OCI-LY7 (cell line): Measurements from ENCODE around the gene CLCA1. TPM values are rescaled to one million over a fixed set of nuclear protein-coding genes. Genes with fewer than 3 reads are reported as not detected.
A peak's percentile ranks its signal among the peaks of the same experiment; 100 is the strongest.
"Not testable (repeated sequence)": the region's sequence is repeated elsewhere in the genome, so short reads cannot be mapped to it uniquely, and the experiment has no call there.

Experiments
- BruUV-seq: library from RNA; stranded (reverse); fragments of 400-500 nt; replicated peaks from 2 replicates; lab custom pipeline; 2021; lab: Mats Ljungman, UMichigan
- CTCF ChIA-PET: fragments of 300-600 bp; sonication (Branson Sonifier 250); formaldehyde crosslinking; loops from one replicate; lab custom pipeline; 2022; ENCODE audit warnings: antibody characterized with exemption; ENCODE audit not compliant: unreplicated experiment; lab: Charles Lee
- POLR2A ChIA-PET: fragments of 300-600 bp; sonication (Branson Sonifier 250); formaldehyde crosslinking; loops from one replicate; lab custom pipeline; 2022; ENCODE audit warnings: antibody characterized with exemption; lab: Charles Lee
- DNase-seq: peaks from one replicate; pipeline ENCODE4 v3.0.0-alpha.2; 2015; ENCODE audit warnings: low spot score
- H2AFZ ChIP-seq: fragments of 200-600 bp; sonication (generic), shearing (Covaris generic); 2 replicates; pipeline ENCODE4 v1.6.1; 2014; ENCODE audit warnings: mild to moderate bottlenecking, antibody characterized with exemption, low read length, moderate library complexity
- H3K27ac ChIP-seq: fragments of 200-600 bp; sonication (generic); 2 replicates; pipeline ENCODE4 v1.5.1; 2014; ENCODE audit warnings: mixed run types, low read depth, mild to moderate bottlenecking, moderate library complexity, low read length, inconsistent platforms; ENCODE audit not compliant: poor library complexity, severe bottlenecking
- H3K36me3 ChIP-seq: fragments of 200-600 bp; sonication (generic); 2 replicates; pipeline ENCODE4 v1.6.1; 2014; ENCODE audit warnings: mild to moderate bottlenecking, antibody characterized with exemption, low read length, moderate library complexity, mixed read lengths; ENCODE audit not compliant: insufficient read depth
- H3K4me1 ChIP-seq: fragments of 200-600 bp; sonication (generic); 2 replicates; pipeline ENCODE4 v1.5.1; 2014; ENCODE audit warnings: mild to moderate bottlenecking, low read length; ENCODE audit not compliant: insufficient read depth, poor library complexity, severe bottlenecking
- H3K4me2 ChIP-seq: fragments of 200-600 bp; sonication (generic); 2 replicates; pipeline ENCODE4 v1.6.1; 2014; ENCODE audit warnings: mild to moderate bottlenecking, low read length
- H3K4me3 ChIP-seq: fragments of 200-600 bp; sonication (generic); 2 replicates; pipeline ENCODE4 v1.5.1; 2014; ENCODE audit warnings: mild to moderate bottlenecking, low read depth, low read length; ENCODE audit not compliant: poor library complexity, severe bottlenecking
- H3K79me2 ChIP-seq: fragments of 200-600 bp; sonication (generic); 2 replicates; pipeline ENCODE4 v1.6.1; 2016; ENCODE audit warnings: low read depth, mild to moderate bottlenecking, low read length, moderate library complexity, mixed read lengths; ENCODE audit not compliant: insufficient read depth
- H3K9me2 ChIP-seq: fragments of 200-600 bp; sonication (generic); 2 replicates; pipeline ENCODE4 v1.6.1; 2016; ENCODE audit warnings: mild to moderate bottlenecking, low read length, mixed read lengths; ENCODE audit not compliant: insufficient read depth
- H3K9me3 ChIP-seq: fragments of 200-600 bp; sonication (generic); 2 replicates; pipeline ENCODE4 v1.6.1; 2014; ENCODE audit warnings: mild to moderate bottlenecking, mixed run types, low read length, mixed read lengths
- H4K20me1 ChIP-seq: fragments of 200-600 bp; sonication (generic); 2 replicates; pipeline ENCODE4 v1.6.1; 2014; ENCODE audit warnings: mild to moderate bottlenecking, antibody characterized with exemption, low read length, moderate library complexity, mixed read lengths; ENCODE audit not compliant: insufficient read depth
- CTCF ChIP-seq: fragments of 200-600 bp; sonication (generic); conservative IDR thresholded peaks from 2 replicates; pipeline ENCODE4 v1.5.1; 2014; ENCODE audit warnings: mild to moderate bottlenecking, antibody characterized with exemption, low read length, moderate library complexity, mixed read lengths
- EZH2phosphoT487 ChIP-seq: fragments of 200-600 bp; sonication (generic); IDR thresholded peaks from 2 replicates; pipeline ENCODE4 v1.6.1; 2018; ENCODE audit warnings: low read depth, borderline replicate concordance, mild to moderate bottlenecking, mixed run types, antibody characterized with exemption, low read length, moderate library complexity, mixed read lengths
- intact Hi-C: fragments of 100-400 bp; cut with micrococcal nuclease; formaldehyde crosslinking; loops from one replicate; pipeline ENCODE4 v1.10.0; 2022; ENCODE audit not compliant: unreplicated experiment
- total RNA-seq, 2 experiments: library from RNA; depleted of rRNA in 1 of 2; stranded (reverse); fragments of >200 nt in 1 of 2; shearing (Covaris generic) in 1 of 2; gene quantifications; 2 replicates each; pipeline ENCODE4 v1.2.3, GENCODE V29; 2014 to 2022

Gene CLCA1
- total RNA-seq, 2 experiments from 2014 or later, result not detected

- Histone ChIP-seq H2AFZ (no peak overlapping the region), H4K20me1 (no peaks in the 10 kb centered on the region; the same call in 1 of the 2 replicates), H3K4me2 (no peak overlapping the region), H3K27ac (no peak overlapping the region), H3K9me2 (no peaks in the 10 kb centered on the region), H3K36me3 (peaks cover 3% of the 10 kb centered on the region; the same call in 1 of the 2 replicates), H3K79me2 (no peaks in the 10 kb centered on the region), H3K9me3 (no peaks in the 10 kb centered on the region), H3K4me3 (no peak overlapping the region), H3K4me1 (no peaks in the 10 kb centered on the region)
- intact Hi-C loops, result loop anchor here (1.0 to 5.0 kb wide), 3 partner anchors 120 to 242 kb away; no protein-coding TSS in a partner anchor
- POLR2A ChIA-PET, result interaction anchor here (1.0 kb wide), 1 partner anchor 110 kb away, joined by 4 read pairs; no protein-coding TSS in a partner anchor
- TF ChIP-seq CTCF (peak; percentile 100), EZH2phosphoT487 (no peak)
- peak; percentile 91 for DNase-seq
- CTCF ChIA-PET, result no interaction called here
- no TSS peak for BruUV-seq
These were observed 31.4 kb downstream of the CLCA1 start for GRCh38 chr1:86499987-86500593.

DNA sequence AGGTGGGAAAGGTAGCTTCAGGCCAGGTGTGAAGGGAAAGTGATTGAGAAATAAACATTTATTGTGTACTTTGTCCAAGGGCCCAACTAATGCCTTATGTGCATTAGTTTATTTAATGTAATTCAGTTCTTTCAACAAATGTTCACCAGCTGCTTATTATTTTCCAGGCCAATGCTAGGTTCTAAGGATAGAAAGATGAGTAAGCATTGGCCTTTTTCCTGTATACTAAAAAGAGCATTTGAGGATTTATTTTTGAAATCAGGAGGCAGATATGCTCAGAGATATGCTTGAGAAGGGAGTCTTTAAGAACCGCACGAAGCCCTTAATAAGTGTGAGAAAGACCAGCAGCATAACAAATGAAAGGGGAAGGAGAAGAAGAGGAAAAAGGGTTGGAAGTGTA lies 32.0 kb downstream of the CLCA1 start:
- POLR2A ChIA-PET, result interaction anchor here (1.0 kb wide), 1 partner anchor 111 kb away, joined by 4 read pairs; no protein-coding TSS in a partner anchor
- CTCF ChIA-PET, result no interaction called here
- Histone ChIP-seq H3K79me2 (no peaks in the 10 kb centered on the region), H3K9me3 (no peaks in the 10 kb centered on the region), H3K36me3 (peaks cover 3% of the 10 kb centered on the region; the same call in 1 of the 2 replicates), H2AFZ (no peak overlapping the region), H3K4me1 (no peaks in the 10 kb centered on the region), H3K9me2 (no peaks in the 10 kb centered on the region), H4K20me1 (no peaks in the 10 kb centered on the region; the same call in 1 of the 2 replicates), H3K4me2 (no peak overlapping the region), H3K4me3 (no peak overlapping the region), H3K27ac (no peak overlapping the region)
- DNase-seq, result no peak
- no TSS peak for BruUV-seq
- intact Hi-C loops, result loop anchor here (1.0 to 5.0 kb wide), 3 partner anchors 120 to 242 kb away; no protein-coding TSS in a partner anchor
- no peak for TF ChIP-seq CTCF
- TF ChIP-seq EZH2phosphoT487, result no peak

- POLR2A ChIA-PET, H3K36me3 ChIP-seq, H3K4me1 ChIP-seq, H4K20me1 ChIP-seq, H2AFZ ChIP-seq, CTCF ChIA-PET, H3K27ac ChIP-seq, H3K9me2 ChIP-seq, H3K9me3 ChIP-seq, H3K79me2 ChIP-seq, H3K4me3 ChIP-seq, H3K4me2 ChIP-seq, BruUV-seq: not testable (repeated sequence)
- TF ChIP-seq CTCF, result peak; percentile 72
- DNase-seq, result peak; percentile 41
- intact Hi-C loops, result loop anchor here (5.0 kb wide), 2 partner anchors 185 to 240 kb away; no protein-coding TSS in a partner anchor
These were observed 33.5 kb downstream of the CLCA1 start for GRCh38 chr1:86502125-86502646.
